Suprapubic skin (tissue), 4 donors: ENCODE results near the gene KCNK4.

ENCODE experiments used
- EP300 ChIP-seq: sonication (generic); formaldehyde crosslinking; IDR thresholded peaks from one replicate; pipeline ENCODE4 v1.6.1; 2017; ENCODE audit warnings: antibody characterized with exemption
- POLR2AphosphoS5 ChIP-seq, 3 donors: sonication (generic); formaldehyde crosslinking; IDR thresholded peaks; one replicate each; pipeline ENCODE4 v1.6.1; 2017; ENCODE audit warnings: antibody characterized with exemption in 3 of 3
- TF ChIP-seq, protein P1 (sequence below), 2 donors: fragments of 200-600 bp in 1 of 2; fragments of 450-650 bp in 1 of 2; sonication (generic) in 1 of 2; IDR thresholded peaks; one replicate each; pipeline ENCODE4 v1.5.1; 2016 to 2019; ENCODE audit warnings: antibody characterized with exemption in 2 of 2, mild to moderate bottlenecking in 1 of 2, moderate library complexity in 1 of 2

DNA sequence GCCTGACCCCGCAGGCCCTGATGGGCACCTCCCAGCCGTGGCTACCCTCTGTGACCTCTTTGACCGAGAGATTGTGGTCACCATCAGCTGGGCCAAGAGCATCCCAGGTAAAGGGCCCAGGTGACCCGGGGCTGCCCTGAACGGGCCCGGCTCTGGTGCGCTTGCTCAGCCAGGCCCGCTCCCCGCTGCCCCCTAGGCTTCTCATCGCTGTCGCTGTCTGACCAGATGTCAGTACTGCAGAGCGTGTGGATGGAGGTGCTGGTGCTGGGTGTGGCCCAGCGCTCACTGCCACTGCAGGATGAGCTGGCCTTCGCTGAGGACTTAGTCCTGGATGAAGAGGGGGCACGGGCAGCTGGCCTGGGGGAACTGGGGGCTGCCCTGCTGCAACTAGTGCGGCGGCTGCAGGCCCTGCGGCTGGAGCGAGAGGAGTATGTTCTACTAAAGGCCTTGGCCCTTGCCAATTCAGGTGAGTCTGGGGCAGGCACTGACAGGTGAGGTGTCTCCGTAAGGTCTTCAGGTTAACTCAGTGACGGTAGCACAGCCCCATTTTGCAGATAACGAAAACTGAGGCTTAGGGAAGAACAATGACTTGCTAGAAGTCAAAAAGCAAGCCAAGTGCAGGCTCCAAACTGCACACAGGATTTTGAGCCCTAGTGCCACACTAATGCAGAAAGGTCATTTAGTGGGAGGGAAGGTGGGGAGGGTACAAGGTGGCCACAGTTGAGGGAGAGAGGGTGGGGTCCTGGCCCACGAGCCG lies 23.9 kb downstream of the KCNK4 start:
- TF ChIP-seq, protein P1, sequence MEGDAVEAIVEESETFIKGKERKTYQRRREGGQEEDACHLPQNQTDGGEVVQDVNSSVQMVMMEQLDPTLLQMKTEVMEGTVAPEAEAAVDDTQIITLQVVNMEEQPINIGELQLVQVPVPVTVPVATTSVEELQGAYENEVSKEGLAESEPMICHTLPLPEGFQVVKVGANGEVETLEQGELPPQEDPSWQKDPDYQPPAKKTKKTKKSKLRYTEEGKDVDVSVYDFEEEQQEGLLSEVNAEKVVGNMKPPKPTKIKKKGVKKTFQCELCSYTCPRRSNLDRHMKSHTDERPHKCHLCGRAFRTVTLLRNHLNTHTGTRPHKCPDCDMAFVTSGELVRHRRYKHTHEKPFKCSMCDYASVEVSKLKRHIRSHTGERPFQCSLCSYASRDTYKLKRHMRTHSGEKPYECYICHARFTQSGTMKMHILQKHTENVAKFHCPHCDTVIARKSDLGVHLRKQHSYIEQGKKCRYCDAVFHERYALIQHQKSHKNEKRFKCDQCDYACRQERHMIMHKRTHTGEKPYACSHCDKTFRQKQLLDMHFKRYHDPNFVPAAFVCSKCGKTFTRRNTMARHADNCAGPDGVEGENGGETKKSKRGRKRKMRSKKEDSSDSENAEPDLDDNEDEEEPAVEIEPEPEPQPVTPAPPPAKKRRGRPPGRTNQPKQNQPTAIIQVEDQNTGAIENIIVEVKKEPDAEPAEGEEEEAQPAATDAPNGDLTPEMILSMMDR (IDR thresholded peaks at IDR 0.05) = no peak
- TF ChIP-seq POLR2AphosphoS5 (IDR thresholded peaks at IDR 0.05) (no peak), EP300 (no peak)
